Inferior parietal cortex (tissue), 1 donor: ENCODE results near the gene KIF1A.
A peak's percentile ranks its signal among the peaks of the same experiment; 100 is the strongest.

Experiments
- DNase-seq: peaks from one replicate; pipeline ENCODE4 v3.0.0-alpha.2; 2016; ENCODE audit errors: extremely low spot score

The KIF1A gene, protein sequence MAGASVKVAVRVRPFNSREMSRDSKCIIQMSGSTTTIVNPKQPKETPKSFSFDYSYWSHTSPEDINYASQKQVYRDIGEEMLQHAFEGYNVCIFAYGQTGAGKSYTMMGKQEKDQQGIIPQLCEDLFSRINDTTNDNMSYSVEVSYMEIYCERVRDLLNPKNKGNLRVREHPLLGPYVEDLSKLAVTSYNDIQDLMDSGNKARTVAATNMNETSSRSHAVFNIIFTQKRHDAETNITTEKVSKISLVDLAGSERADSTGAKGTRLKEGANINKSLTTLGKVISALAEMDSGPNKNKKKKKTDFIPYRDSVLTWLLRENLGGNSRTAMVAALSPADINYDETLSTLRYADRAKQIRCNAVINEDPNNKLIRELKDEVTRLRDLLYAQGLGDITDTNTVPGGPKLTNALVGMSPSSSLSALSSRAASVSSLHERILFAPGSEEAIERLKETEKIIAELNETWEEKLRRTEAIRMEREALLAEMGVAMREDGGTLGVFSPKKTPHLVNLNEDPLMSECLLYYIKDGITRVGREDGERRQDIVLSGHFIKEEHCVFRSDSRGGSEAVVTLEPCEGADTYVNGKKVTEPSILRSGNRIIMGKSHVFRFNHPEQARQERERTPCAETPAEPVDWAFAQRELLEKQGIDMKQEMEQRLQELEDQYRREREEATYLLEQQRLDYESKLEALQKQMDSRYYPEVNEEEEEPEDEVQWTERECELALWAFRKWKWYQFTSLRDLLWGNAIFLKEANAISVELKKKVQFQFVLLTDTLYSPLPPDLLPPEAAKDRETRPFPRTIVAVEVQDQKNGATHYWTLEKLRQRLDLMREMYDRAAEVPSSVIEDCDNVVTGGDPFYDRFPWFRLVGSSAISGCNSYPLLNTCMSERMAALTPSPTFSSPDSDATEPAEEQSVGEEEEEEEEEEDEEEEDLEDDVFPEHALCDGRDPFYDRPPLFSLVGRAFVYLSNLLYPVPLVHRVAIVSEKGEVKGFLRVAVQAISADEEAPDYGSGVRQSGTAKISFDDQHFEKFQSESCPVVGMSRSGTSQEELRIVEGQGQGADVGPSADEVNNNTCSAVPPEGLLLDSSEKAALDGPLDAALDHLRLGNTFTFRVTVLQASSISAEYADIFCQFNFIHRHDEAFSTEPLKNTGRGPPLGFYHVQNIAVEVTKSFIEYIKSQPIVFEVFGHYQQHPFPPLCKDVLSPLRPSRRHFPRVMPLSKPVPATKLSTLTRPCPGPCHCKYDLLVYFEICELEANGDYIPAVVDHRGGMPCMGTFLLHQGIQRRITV (N-terminal part only)

DNA sequence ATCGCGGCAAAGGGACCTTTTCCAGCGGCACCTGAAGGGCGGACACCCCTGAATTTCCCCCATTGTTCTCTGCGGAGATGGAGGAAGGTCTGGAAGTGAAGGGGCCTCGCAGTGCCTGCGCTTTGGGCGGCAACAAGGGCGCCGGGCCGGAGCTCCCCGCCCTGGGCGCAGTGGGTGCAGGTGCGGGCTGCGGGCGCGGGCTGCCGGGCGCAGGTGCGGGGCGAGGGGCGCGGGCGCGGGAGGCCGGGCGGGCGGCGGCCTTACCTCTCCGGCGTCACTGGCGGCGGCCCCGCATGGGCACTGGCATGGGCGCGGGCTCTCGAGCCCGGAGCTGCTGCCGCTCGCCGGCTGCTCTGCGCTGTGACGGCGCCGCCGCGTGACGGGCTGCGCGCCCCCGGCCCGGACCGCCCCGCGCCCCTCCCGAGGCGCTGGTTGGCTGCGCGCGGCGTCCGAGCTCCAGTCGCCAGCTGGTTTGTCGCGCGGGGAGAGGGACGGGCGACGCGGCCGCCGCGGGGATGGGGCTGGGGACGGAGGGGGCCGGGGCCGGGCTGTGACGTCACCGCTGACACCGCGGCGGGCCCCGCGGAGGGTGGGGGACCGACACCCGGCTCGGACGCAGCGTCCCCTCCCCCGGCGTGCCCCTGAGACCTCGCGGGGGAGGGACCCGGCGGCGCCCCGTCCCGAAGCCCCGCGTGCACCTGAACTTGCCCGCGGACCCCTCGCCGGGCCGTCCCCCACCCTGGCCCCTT is at the start of gene KIF1A:
Gene KIF1A, minus strand, starts transcription at position 362 of the 749 bp plus-strand sequence. CDS start 22,467 bp downstream, outside the sequence.
- peak; percentile 80 for DNase-seq

DNA sequence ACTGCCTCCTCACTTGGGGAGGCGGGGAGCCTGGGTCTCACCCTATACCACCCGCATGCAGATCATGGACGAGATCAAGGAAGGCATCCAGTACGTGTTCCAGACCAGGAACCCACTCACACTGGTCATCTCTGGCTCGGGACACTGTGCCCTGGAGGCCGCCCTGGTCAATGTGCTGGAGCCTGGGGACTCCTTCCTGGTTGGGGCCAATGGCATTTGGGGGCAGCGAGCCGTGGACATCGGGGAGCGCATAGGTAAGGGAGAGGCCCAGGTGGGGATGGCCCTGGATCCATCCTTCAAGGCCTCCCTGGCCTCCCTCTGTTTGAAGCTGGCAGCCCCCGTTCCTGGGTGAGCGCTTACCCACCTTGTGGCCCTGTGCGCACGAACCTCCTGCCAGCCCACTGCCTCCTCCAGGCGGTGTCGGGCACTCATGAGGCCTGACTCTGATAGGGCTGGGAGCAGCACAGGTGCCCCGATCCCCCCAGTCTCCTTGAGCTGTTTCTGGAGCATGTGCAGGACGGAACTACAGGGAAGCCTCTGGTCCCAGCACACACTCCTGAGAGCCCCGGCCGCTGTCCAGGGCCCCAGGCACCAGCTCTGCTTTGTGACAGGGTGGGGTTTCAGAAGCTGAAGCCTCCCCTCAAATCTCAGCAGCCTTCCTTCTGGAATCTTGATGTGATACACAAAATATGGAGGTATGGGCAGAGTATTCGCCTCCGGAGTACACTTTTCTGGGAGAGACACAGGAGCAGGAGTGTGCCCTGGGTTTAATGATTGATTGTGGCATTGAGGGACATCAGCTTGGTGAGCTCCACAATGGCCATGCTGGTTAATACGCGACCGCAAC is 49.3 kb upstream of the KIF1A start:
- no peak for DNase-seq

DNA sequence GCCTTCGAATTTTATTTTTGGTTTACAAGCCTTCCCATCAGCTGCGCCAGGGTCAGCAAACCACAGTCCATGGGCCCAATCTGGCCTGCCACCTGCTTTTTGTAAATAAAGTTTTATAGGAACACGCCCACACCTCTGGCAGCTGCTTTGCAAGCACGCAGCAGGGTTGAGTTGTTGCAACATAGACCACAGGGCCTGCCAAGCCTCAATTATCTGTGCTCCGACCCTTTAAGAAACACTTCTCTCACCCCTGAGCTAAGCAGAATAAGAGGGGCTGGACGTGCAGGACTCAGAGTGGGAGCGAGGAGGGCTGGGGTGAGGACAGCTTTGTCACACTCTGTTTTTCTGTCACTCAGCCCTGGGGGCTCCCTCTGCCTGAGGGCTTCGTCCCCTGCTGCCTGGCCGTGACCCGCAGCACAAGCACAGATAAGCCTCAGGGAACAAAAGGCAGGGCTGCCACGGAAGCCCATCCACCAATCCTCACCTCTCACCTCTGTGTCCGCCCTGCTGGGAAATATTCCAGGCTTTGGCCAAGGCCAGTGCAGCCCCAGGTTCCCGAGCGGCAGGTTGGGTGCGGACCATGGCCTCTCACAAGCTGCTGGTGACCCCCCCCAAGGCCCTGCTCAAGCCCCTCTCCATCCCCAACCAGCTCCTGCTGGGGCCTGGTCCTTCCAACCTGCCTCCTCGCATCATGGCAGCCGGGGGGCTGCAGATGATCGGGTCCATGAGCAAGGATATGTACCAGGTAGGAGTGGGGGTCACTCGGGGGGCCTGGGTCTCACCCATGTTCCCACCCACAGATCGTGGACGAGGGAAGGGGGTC is 48.5 kb upstream of the KIF1A start, which contains the start of gene AGXT:
Gene AGXT, plus strand, starts transcription at position 539 of the 823 bp plus-strand sequence. Its CDS starts 42 bp downstream, at position 581.
- no peak for DNase-seq

DNA sequence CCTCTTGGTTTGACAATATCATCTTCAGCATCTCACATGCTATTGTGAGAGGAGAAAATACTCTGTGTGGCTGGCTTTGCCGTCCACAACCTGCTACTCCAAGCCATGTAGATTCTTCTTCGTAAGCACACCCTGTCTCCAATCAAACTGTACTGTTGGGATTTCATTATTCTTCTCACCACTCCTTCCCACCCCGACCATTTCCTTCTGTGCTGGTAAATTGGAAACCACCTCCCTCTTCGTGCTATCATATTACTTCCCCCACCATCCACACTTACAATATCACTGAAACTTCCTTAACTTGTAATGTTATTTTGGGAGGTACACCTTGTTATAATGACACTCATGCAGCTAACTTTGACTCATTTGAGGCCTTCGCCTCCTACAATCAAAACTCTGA is 45.4 kb upstream of the KIF1A start:
- no peak for DNase-seq

DNA sequence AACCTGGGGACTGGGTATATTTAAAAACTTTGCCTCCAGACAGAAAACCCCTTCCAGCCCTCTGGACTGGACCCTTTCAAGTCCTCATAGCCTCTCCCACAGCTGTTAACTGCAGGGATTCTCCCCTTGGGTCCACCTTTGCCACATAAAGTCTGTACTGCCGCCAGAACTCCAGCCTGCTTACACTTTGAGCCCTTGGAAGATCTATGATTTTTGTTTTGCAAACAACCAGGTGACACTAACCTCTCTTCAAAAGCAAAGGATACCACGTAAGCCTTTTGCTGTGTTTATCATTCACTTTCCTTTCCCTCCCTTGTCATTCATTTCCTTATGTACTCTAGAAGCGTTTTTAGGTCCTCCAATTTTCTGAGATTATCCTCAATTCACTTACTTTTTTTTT is 44.5 kb upstream of the KIF1A start:
- no peak for DNase-seq

GRCh38 chr2:240861547-240861946 is 41.5 kb upstream of the KIF1A start:
- no peak for DNase-seq

DNA sequence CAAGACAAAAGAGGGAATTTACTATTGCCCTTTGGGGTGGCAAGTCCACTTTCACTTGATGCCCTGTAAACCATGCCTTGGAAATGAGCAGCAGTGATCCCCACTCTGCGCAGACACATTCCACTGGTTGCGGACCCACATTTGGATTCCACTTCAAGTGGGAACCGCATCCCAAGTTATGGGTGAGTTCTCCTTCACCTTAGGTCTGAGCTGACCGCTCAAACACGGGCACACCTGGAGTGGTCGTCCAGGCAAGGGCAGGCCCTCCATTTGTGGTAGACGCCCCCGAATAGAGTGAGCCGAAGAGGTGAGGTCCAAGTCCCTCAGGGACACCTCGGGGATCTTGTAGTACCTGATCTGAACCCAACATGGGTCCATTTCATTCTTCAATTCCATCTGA is 38.9 kb upstream of the KIF1A start:
- DNase-seq: no peak

DNA sequence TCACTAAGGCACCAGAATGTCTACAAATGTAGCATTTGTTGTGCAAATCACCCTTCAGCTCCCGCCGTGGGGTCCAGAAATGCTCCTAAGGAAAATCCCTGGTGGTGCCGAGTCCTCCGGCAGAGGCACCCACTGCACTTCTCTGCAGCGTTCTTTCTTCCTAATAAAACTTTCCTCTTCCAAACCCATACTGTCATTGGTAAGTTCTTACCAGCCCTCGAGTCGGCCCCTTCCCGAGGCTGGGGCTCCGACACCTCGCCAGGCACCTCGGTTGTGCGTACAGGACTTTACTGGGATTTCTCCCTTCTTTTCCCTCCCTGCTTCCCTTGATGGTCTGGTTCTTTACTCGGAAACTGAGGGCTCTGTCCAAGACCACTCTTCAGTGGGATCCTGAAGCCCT is 38.3 kb upstream of the KIF1A start:
- no peak for DNase-seq

DNA sequence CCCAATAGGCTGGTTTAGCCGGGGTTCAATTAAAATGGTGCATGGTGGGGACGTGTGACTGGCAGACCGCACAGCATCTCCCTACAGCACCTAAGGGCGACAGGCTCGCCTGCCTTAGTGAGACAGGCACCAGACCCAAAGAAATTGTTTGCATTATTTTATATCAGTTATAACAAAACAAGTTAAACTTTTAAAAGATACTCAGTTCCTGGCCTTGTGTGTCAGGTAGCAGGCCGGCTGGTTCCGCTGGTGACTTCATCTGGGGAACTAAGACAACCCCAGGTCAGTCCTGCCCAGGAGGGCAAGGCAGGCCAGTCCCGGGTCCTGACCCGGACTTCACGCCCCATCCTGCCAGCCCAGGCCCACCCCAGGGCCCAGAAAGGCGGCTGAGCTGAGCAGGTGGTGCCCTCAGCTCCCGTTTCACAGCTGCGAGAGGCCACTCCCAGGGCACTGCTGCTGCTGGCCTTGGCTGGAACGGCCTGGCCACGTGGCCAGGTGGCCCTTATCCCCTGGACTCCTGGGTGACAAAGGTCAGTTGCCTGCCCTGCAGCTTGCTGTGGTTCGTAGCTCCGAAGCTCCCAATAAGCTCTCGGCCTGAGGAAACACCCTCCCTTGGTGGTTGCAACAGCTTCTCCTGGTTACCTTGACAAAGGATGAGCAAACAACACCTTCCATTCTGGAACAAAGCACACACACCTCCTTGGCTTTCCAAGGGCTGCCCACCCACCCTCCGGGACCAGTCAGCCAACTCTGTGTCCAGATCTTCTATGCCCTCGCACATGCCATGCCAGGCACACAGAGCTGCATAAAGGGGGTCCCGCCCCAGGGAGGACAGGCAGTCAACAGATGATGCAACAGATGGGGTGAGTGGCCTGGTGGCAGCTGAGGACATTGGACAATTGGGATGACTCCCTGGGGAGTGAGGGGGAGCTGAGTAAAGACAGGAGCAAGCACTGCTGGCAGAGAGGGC is 37.3 kb upstream of the KIF1A start:
- DNase-seq: no peak

DNA sequence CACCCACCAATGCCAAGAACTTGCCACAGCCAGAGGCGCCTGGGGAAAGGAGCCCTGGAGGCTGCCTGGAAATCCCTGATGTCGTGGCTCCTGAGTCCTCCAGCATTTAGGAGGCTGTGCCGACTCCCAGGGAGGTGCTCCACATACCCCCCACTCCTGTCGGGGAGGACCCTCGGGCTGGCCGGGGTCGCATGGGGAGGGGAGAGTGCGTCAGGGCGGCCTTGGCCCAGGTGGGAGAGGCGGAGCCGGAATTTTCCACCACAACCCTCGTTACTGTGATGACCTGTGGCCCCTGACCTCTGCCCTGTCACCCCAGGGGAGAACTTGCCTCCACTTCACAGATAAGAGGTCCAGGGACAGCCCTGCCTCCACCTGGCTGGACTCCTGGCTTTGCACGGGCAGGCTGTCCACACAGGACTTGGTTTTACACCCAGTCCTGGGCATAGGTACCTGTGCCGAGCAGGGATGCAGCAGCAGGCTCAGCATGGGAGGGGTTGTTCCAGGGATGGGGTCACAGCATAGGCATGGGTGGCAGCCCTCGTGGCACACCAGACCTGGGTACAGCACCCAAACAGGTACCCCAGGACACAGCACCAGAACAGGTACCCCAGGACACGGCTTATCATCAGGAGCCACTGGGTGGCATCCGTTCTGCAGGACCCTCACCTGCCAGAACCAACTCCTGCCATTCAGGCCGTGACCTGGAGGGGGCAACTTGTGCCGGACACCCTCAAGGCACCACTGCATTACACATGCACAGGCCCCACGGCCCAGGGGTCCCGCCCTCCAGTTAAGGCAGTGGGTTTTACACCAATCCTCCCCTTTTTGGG is 36.3 kb upstream of the KIF1A start:
- no peak for DNase-seq

GRCh38 chr2:240855670-240856069 is 35.7 kb upstream of the KIF1A start:
- no peak for DNase-seq

DNA sequence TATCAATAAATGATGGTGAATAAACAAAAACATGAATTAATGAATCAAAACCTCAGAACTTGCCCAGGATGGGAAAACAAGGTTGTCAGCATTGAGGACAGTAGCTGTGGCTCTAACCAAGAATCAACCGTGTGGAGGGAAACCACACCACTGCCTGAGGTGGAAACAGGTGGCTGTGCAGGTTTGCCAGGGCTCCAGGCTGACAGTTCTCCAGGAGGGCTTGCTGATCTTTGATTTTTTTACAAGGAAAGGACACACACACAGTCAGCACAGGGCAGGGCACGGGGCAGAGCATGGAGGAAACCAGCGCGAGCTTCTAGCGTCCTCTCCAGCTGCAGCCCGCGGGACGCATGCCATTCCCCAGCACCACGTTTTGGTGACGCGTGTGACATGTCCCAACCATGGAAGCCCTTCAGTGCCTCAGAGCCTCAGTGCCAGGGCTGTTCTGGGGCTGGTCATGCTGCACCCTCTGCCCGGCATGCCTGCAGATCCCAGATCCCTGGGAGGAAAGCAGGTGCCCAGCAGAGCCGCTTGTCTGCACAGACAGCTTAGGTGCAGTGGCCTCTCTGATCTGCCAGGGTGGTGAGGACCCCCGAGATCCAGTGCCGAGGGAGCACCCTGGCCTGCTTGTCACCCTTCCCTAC is 32.8 kb upstream of the KIF1A start:
- no peak for DNase-seq

GRCh38 chr2:240851078-240851991 is 31.3 kb upstream of the KIF1A start:
- DNase-seq: peak; percentile 93

DNA sequence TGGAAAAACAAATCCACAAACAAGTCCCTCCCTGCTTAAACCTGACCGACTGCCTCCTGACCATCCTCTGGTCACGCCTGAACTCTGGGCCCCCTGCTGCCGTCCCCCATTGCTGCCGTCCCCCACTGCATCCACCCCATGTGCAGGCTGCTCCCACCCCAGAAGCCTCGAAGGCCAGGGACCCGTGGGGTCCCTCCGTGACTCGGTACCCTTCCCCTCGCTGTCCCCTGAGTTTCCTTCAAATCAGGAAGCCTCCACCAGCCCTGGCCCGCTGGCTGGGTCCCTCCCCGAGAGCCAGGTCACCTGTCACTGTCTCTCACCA is 30.7 kb upstream of the KIF1A start:
- DNase-seq: no peak

- DNase-seq: no peak
Measured at GRCh38 chr2:240850026-240850425, 30.0 kb upstream of the KIF1A start.
